ENCODE measurements around the gene MRPL45. TPM values are rescaled to one million over a fixed set of nuclear protein-coding genes. Genes with fewer than 3 reads are reported as not detected.
A peak's percentile ranks its signal among the peaks of the same experiment; 100 is the strongest.
"Not testable (repeated sequence)": the region's sequence is repeated elsewhere in the genome, so short reads cannot be mapped to it uniquely, and the experiment has no call there.

Gene MRPL45
- total and polyA plus RNA-seq, 10 of the 15 experiments (the other 5 are each of a cell fraction or from before 2014, with no cell fraction given): 37.5 to 128 (median 59.6) TPM

GRCh38 chr17:38257013-38257621 is 39.9 kb upstream of the MRPL45 start:
- H3K4me1 ChIP-seq (ENCODE audit: control insufficient read depth, insufficient read depth, low read length); H3K36me3 ChIP-seq (ENCODE audit: control insufficient read depth in 2 of 2, insufficient read depth in 2 of 2, low read length in 1 of 2); BruUV-seq (replicated peaks); FAIRE-seq; H3K9ac ChIP-seq (ENCODE audit: control insufficient read depth, insufficient read depth, low read length); DNase-seq (ENCODE audit: low read depth, low spot score); RAD21 ChIA-PET (ENCODE audit: unreplicated experiment); SMC1A ChIA-PET (ENCODE audit: uncharacterized antibody, unreplicated experiment); POLR2A ChIA-PET; H3K9me3 ChIP-seq (replicated peaks; ENCODE audit: control insufficient read depth, insufficient read depth, low read length); H4K20me1 ChIP-seq (ENCODE audit: control insufficient read depth, insufficient read depth); intact Hi-C loops (cut with micrococcal nuclease; ENCODE audit: unreplicated experiment); H3K27me3 ChIP-seq (replicated peaks in 1 of 2; ENCODE audit: control insufficient read depth in 2 of 2, insufficient read depth in 2 of 2, low read length in 1 of 2); H3K4me2 ChIP-seq (ENCODE audit: control insufficient read depth, insufficient read depth); in situ Hi-C loops (cut with MboI); CTCF ChIA-PET; H3K27ac ChIP-seq (ENCODE audit: control insufficient read depth, insufficient read depth): not testable (repeated sequence)
- peak overlapping the region; percentile 47; the same call in 1 of the 2 replicates for H3K4me3 ChIP-seq
- 4% methylated on average over 14 of the region's 73 CpGs for WGBS (ENCODE audit: insufficient coverage, insufficient replicate concordance, low lambda C conversion rate, missing lambda C conversion rate)
- peak; percentile 80 for ATAC-seq
- TF ChIP-seq BHLHE40 (IDR thresholded peaks at IDR 0.05; ENCODE audit: borderline replicate concordance in 1 of 2, low read depth in 2 of 2, low read length in 1 of 2) (peak in 1 of 2 experiments; percentile 8; a peak in 1 of 4 replicates), EGR1 (IDR thresholded peaks at IDR 0.05; ENCODE audit: borderline replicate concordance in 1 of 2, low read depth in 2 of 2, low read length in 2 of 2) (peak in 1 of 2 experiments; percentile 67; a peak in 1 of 3 replicates), POLR2A (IDR thresholded peaks at IDR 0.05; ENCODE audit: low read depth, low read length) (0 out of 2 replicates have a peak, but pooled peaks have one; percentile 2), SPI1 (IDR thresholded peaks at IDR 0.05; ENCODE audit: borderline replicate concordance, insufficient read depth, low read depth, low read length) (peak; percentile 15; the same call in 1 of the 2 replicates)
- peaks cover 18% of the 10 kb centered on the region for H3K79me2 ChIP-seq (ENCODE audit: control insufficient read depth, insufficient read depth, low read length)
- H2AFZ ChIP-seq (ENCODE audit: control insufficient read depth, low read depth, low read length): peak overlapping the region; percentile 58

- H4K20me1 ChIP-seq (ENCODE audit: control insufficient read depth, insufficient read depth); H3K4me1 ChIP-seq (ENCODE audit: control insufficient read depth, insufficient read depth, low read length); H3K79me2 ChIP-seq (ENCODE audit: control insufficient read depth, insufficient read depth, low read length); H3K9me3 ChIP-seq (replicated peaks; ENCODE audit: control insufficient read depth, insufficient read depth, low read length); H3K27ac ChIP-seq (ENCODE audit: control insufficient read depth, insufficient read depth); H3K4me3 ChIP-seq; H3K27me3 ChIP-seq (replicated peaks in 1 of 2; ENCODE audit: control insufficient read depth in 2 of 2, insufficient read depth in 2 of 2, low read length in 1 of 2); POLR2A ChIA-PET; H2AFZ ChIP-seq (ENCODE audit: control insufficient read depth, low read depth, low read length); ATAC-seq; SMC1A ChIA-PET (ENCODE audit: uncharacterized antibody, unreplicated experiment); H3K4me2 ChIP-seq (ENCODE audit: control insufficient read depth, insufficient read depth); H3K9ac ChIP-seq (ENCODE audit: control insufficient read depth, insufficient read depth, low read length); H3K36me3 ChIP-seq (ENCODE audit: control insufficient read depth in 2 of 2, insufficient read depth in 2 of 2, low read length in 1 of 2); FAIRE-seq; DNase-seq (ENCODE audit: low read depth, low spot score); CTCF ChIA-PET; BruUV-seq (replicated peaks); intact Hi-C loops (cut with micrococcal nuclease; ENCODE audit: unreplicated experiment); RAD21 ChIA-PET (ENCODE audit: unreplicated experiment); in situ Hi-C loops (cut with MboI): not testable (repeated sequence)
- 40% methylated on average over 1 of the region's 1 CpG for WGBS (ENCODE audit: insufficient coverage, insufficient replicate concordance, low lambda C conversion rate, missing lambda C conversion rate)
Observed at GRCh38 chr17:38265974-38266506, 30.9 kb upstream of the MRPL45 start.

- H3K36me3 ChIP-seq (ENCODE audit: control insufficient read depth in 2 of 2, insufficient read depth in 2 of 2, low read length in 1 of 2); DNase-seq (ENCODE audit: low read depth, low spot score); H3K27me3 ChIP-seq (replicated peaks in 1 of 2; ENCODE audit: control insufficient read depth in 2 of 2, insufficient read depth in 2 of 2, low read length in 1 of 2); H3K79me2 ChIP-seq (ENCODE audit: control insufficient read depth, insufficient read depth, low read length); H3K4me1 ChIP-seq (ENCODE audit: control insufficient read depth, insufficient read depth, low read length); H2AFZ ChIP-seq (ENCODE audit: control insufficient read depth, low read depth, low read length); H3K4me3 ChIP-seq; BruUV-seq (replicated peaks); CTCF ChIA-PET; POLR2A ChIA-PET; H3K4me2 ChIP-seq (ENCODE audit: control insufficient read depth, insufficient read depth); intact Hi-C loops (cut with micrococcal nuclease; ENCODE audit: unreplicated experiment); SMC1A ChIA-PET (ENCODE audit: uncharacterized antibody, unreplicated experiment); FAIRE-seq; ATAC-seq; H3K27ac ChIP-seq (ENCODE audit: control insufficient read depth, insufficient read depth); H4K20me1 ChIP-seq (ENCODE audit: control insufficient read depth, insufficient read depth); RAD21 ChIA-PET (ENCODE audit: unreplicated experiment); H3K9ac ChIP-seq (ENCODE audit: control insufficient read depth, insufficient read depth, low read length); H3K9me3 ChIP-seq (replicated peaks; ENCODE audit: control insufficient read depth, insufficient read depth, low read length); in situ Hi-C loops (cut with MboI): not testable (repeated sequence)
- 77% methylated on average over 15 of the region's 17 CpGs for WGBS (ENCODE audit: insufficient coverage, insufficient replicate concordance, low lambda C conversion rate, missing lambda C conversion rate)
Observed at GRCh38 chr17:38266571-38266970, 30.4 kb upstream of the MRPL45 start.

Measured in GM12878 (cell line).